Measurements from ENCODE around the gene COX14.

DNA sequence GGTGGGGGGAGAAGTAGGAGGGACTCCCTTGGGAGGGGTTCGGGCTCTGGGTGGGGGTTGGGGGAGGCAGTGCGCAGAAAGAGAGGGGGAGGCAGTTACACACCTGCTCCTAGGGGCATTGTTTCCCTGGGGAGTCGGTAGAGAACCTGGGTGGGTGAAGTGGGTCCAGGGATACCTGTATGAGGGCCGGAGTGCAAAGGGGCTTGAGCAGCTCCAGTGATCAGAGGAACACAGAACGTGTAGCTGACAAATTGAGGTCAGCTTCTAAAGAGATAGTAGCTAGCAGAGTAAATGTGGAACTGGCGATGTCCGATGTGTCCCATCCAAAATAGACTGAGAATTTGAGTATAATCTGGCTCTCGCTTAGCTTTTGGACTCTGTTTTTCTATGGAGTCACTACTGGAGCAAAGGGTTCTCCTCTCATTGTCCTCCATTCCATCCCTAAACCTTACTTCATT, 26.4 kb upstream of the COX14 start:
- TF ChIP-seq EP300 (IDR thresholded peaks at IDR 0.05) (no peak), POLR2A (IDR thresholded peaks at IDR 0.05) (no peak), POLR2AphosphoS5 (IDR thresholded peaks at IDR 0.05) (no peak)
- TF ChIP-seq, protein P1, sequence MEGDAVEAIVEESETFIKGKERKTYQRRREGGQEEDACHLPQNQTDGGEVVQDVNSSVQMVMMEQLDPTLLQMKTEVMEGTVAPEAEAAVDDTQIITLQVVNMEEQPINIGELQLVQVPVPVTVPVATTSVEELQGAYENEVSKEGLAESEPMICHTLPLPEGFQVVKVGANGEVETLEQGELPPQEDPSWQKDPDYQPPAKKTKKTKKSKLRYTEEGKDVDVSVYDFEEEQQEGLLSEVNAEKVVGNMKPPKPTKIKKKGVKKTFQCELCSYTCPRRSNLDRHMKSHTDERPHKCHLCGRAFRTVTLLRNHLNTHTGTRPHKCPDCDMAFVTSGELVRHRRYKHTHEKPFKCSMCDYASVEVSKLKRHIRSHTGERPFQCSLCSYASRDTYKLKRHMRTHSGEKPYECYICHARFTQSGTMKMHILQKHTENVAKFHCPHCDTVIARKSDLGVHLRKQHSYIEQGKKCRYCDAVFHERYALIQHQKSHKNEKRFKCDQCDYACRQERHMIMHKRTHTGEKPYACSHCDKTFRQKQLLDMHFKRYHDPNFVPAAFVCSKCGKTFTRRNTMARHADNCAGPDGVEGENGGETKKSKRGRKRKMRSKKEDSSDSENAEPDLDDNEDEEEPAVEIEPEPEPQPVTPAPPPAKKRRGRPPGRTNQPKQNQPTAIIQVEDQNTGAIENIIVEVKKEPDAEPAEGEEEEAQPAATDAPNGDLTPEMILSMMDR (IDR thresholded peaks at IDR 0.05) = no peak
